ENCODE results near the gene NCAPG2.

DNA sequence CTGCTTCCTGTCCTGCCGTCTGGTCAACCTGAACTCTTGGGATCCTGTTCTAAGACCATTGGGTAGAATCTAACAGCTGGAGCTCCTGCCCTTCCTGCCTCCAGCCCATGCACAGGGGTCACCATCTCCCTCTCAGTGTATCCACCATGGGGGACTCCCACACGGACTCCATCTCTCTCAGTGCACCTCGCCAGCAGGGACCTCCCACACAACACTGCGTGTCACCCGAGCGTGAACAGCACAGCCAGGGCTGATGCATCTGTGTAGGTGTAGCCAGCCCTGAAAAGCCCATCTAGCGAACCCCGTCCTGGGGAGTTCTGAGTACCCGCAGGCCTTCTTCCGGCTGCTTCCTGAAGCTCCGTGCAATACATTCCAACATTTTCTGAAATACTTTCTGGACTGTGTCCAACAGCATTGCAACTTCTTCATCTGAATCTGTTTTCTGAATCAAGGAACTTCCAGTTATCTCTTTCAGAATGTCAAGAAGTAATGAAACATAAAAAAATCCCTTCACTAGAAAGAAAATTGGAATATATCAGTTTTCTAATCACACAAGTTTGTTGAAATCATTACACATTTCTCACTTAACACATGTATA is 52.5 kb downstream of the NCAPG2 start:
- TF ChIP-seq GATA2 (IDR thresholded peaks at IDR 0.05; ENCODE audit: low read depth, low read length) (no peak), GATA3 (IDR thresholded peaks at IDR 0.05; ENCODE audit: low read depth, low read length) (no peak)
